AG04449 (cell line): Measurements from ENCODE around the gene NALCN.

ENCODE experiments used
- CTCF ChIA-PET: fragments of 350-600 bp; formaldehyde crosslinking; extraction: SDS; loops from one replicate; lab custom pipeline; 2021; ENCODE audit warnings: antibody characterized with exemption; lab: Yijun Ruan, JAX
- POLR2A ChIA-PET: fragments of 400-600, 350-600 bp; formaldehyde crosslinking; extraction: SDS; loops from one replicate; lab custom pipeline; 2020; ENCODE audit warnings: antibody characterized with exemption, inconsistent platforms; lab: Yijun Ruan, JAX
- DNase-seq: peaks from one replicate; pipeline ENCODE4 v3.0.0-alpha.2; 2010; ENCODE audit warnings: low read depth, low spot score
- H3K4me3 ChIP-seq: 2 replicates; pipeline ENCODE4 v1.5.1; 2011; ENCODE audit warnings: low read depth, mild to moderate bottlenecking, control low read depth, low read length
- TF ChIP-seq, protein P1 (sequence below): IDR thresholded peaks from one replicate; pipeline ENCODE4 v1.5.1; 2011; ENCODE audit warnings: mild to moderate bottlenecking, moderate library complexity, low read length, control low read depth, inconsistent platforms; ENCODE audit not compliant: insufficient read depth; ENCODE audit errors: missing control alignments

Gene NALCN

DNA sequence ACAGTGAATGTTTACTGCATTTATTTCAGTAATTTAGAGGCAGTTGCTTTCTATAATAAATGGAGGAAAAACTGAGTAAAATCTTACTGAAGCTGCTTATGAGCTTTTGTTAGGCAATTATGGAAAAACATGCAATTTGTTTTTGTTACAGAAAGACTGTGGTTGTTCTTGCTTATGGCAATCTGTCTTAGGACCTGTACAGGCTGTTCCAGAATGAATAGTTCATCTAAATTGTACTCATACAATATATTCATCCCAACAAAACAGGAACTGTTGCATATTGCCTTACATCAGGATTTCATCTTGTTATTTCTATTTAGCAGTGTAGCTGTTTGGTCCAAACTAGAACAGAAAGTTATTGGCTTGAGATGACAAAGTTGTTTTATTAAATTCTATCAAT, 199.2 kb downstream of the NALCN start:
- DNase-seq, result no peak
- ChIA-PET CTCF (interaction anchor here (0.9 kb wide), 1 partner anchor 12 kb away, joined by 3 read pairs; no protein-coding TSS in a partner anchor), POLR2A (no interaction called here)
- TF ChIP-seq, protein P1, sequence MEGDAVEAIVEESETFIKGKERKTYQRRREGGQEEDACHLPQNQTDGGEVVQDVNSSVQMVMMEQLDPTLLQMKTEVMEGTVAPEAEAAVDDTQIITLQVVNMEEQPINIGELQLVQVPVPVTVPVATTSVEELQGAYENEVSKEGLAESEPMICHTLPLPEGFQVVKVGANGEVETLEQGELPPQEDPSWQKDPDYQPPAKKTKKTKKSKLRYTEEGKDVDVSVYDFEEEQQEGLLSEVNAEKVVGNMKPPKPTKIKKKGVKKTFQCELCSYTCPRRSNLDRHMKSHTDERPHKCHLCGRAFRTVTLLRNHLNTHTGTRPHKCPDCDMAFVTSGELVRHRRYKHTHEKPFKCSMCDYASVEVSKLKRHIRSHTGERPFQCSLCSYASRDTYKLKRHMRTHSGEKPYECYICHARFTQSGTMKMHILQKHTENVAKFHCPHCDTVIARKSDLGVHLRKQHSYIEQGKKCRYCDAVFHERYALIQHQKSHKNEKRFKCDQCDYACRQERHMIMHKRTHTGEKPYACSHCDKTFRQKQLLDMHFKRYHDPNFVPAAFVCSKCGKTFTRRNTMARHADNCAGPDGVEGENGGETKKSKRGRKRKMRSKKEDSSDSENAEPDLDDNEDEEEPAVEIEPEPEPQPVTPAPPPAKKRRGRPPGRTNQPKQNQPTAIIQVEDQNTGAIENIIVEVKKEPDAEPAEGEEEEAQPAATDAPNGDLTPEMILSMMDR, result no peak
- H3K4me3 ChIP-seq, result no peak overlapping the region

DNA sequence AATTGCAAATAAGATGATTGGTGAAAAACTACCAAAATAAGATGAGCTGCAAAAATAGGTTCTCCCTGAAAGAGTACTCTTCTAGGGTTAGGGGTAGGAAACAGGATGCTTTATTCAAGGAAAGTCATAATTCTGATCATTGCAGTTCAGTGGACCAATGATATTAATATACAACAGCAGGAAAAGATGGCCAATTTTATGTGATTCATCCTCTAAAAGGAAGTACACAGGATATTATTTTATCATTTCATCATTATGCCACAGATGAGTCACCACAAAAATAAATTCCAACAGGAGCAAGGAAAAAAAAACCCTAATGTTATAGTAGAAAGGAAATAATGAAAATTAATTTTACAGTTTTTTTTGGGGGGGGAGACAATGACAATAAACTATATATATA, 205.0 kb downstream of the NALCN start:
- H3K4me3 ChIP-seq, result no peak overlapping the region
- TF ChIP-seq, protein P1, result no peak
- ChIA-PET POLR2A (no interaction called here), CTCF (no interaction called here)
- DNase-seq, result no peak

DNA sequence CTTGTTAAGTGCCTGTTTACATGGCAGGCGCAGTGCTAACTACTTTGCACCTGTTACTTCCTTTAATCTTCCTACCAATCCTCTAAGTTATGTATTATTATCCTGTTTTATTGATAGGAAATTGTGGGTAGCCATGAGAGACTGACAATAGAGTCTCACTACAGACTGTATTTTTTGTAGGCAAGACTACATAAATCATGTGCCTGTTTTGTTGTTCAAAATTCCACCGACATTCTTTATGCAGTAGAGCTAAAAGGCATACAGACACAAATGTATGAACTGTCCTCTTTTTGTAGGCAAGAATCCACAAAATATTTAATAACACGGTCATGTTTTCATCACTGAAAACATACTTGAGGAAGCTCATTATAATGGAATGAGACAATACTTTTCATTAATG, 205.5 kb downstream of the NALCN start:
- TF ChIP-seq, protein P1, result no peak
- POLR2A ChIA-PET, result no interaction called here
- CTCF ChIA-PET, result no interaction called here
- H3K4me3 ChIP-seq, result no peak overlapping the region
- no peak for DNase-seq

DNA sequence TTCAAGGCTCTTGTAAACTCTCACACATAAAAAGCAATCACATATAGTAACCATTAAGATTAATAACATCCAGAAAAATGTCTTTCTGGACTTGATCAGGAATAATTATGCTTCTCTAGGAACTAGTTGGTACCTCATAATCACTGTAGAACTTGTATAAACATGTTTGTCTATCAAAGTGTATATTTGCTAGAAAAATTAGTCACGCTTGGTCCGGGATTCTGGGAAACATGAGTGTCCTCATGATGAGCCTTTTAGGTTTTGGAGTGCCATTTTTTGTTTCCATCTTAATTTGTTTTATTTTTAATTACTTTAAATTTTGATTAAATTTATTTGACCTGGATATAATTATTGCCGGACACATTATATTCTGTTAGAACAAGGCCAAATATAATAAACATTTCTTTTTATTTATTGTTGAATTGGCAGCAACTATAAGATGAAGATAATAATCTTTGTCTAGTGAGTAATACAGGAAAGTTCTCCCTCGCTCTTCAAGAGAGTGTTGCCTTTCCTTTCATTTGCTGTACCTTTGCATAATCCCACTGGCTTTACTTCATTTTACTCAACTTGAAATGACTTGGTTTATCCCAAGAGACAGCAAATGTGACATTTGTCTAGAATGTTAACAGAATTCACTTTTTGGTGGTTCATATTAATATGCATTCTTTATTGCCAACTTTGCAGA, 207.0 kb downstream of the NALCN start:
- DNase-seq, result no peak
- H3K4me3 ChIP-seq, result no peak overlapping the region
- TF ChIP-seq, protein P1, result no peak
- POLR2A ChIA-PET, result no interaction called here
- CTCF ChIA-PET, result interaction anchor here (1.0 kb wide), 1 partner anchor 62 kb away, joined by 4 read pairs; no protein-coding TSS in a partner anchor

DNA sequence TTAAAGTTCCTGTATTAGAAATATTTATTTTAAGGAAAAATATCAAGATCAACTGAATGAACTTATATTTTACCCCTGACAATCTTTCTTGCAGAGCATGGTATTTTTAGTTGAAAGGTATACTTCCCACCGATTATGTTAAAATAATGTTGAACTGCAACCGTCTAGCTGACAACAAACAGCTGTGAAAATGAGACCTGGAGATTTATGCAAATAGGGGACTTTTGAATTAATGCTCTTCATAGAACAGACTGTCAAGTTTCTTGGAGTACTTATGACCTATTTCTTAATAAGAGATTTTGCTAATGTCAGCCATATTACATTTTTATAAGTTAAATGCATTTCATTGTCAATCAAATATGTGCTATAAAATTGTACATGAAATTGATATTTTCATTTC, 210.9 kb downstream of the NALCN start:
- no peak for DNase-seq
- POLR2A ChIA-PET, result no interaction called here
- no peak overlapping the region for H3K4me3 ChIP-seq
- CTCF ChIA-PET, result interaction anchor here (0.8 kb wide), 1 partner anchor 12 kb away, joined by 3 read pairs; no protein-coding TSS in a partner anchor
- TF ChIP-seq, protein P1, result no peak

DNA sequence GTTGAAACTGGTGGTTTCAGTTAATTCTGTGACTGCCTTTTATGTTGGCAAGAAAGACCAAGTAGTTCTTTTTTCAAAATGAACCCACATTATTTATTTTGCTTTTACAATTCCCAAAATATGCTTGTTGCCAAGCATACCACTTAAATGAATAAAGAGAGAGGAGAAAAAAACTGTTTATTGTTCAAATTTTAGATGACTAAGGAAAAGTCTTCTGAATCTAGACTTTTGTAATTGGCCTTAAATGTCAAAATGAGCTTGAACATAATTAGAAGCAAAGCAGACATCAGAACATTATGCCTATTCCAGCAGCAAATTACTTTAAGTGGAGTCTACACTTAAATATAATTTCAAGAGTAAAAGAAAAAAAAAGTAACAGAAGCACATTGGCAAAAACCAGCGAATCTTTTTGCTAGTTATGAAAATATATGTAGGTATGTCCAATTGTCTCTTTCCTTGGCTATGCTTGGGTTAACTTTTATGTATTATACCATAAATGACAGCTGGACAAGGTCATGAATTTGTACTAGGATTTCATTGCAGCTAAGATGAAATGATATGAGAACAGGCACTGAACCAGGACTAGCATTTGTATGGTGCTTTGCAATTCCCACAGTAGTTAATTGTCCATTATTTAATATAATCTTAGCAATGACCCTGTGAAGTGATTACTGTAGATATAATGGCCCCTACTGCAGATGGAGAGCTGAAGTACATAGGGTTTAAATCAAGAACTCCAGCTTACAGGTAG, 211.9 kb downstream of the NALCN start:
- no peak for DNase-seq
- no peak overlapping the region for H3K4me3 ChIP-seq
- TF ChIP-seq, protein P1, result no peak
- ChIA-PET CTCF (interaction anchor here (0.8 kb wide), 2 partner anchors 13 to 18 kb away, joined by 3 read pairs; no protein-coding TSS in a partner anchor), POLR2A (no interaction called here)
